ENCODE measurements around the gene CLDN2. TPM values are rescaled to one million over a fixed set of nuclear protein-coding genes. Genes with fewer than 3 reads are reported as not detected.

The CLDN2 gene
- total RNA-seq, 1 donor from 2014 or later, result not detected

GRCh38 chrX:106899841-106900240 lies 20.4 kb upstream of the CLDN2 start:
- DNase-seq (no peak), ATAC-seq (no peak)
- intact Hi-C loops (cut with DNase I), result no loop called here
- no peak for TF ChIP-seq CTCF (IDR thresholded peaks at IDR 0.05)
- no peak overlapping the region for H3K27ac ChIP-seq
- H3K4me3 ChIP-seq, result no peak overlapping the region
- H3K36me3 ChIP-seq, result no peaks in the 10 kb centered on the region
- no peaks in the 10 kb centered on the region for H3K4me1 ChIP-seq
- H3K9me3 ChIP-seq, result no peaks in the 10 kb centered on the region
- H3K27me3 ChIP-seq (ENCODE audit: low read depth), result no peaks in the 10 kb centered on the region

- no peak for TF ChIP-seq CTCF (IDR thresholded peaks at IDR 0.05)
- no peak overlapping the region for H3K27ac ChIP-seq
- DNase-seq (no peak), ATAC-seq (no peak)
- no peaks in the 10 kb centered on the region for H3K27me3 ChIP-seq (ENCODE audit: low read depth)
- no peak overlapping the region for H3K4me3 ChIP-seq
- intact Hi-C loops (cut with DNase I), result no loop called here
- H3K4me1 ChIP-seq, result no peaks in the 10 kb centered on the region
- no peaks in the 10 kb centered on the region for H3K36me3 ChIP-seq
- H3K9me3 ChIP-seq, result no peaks in the 10 kb centered on the region
Observed at GRCh38 chrX:106901341-106901740, 18.9 kb upstream of the CLDN2 start.

- Histone ChIP-seq H3K27me3 (ENCODE audit: low read depth) (no peaks in the 10 kb centered on the region), H3K4me3 (no peak overlapping the region), H3K27ac (no peak overlapping the region), H3K4me1 (no peaks in the 10 kb centered on the region), H3K9me3 (no peaks in the 10 kb centered on the region), H3K36me3 (no peaks in the 10 kb centered on the region)
- ATAC-seq, result no peak
- no peak for TF ChIP-seq CTCF (IDR thresholded peaks at IDR 0.05)
- no peak for DNase-seq
- intact Hi-C loops (cut with DNase I), result no loop called here
Observed at GRCh38 chrX:106901781-106902219, 18.4 kb upstream of the CLDN2 start.

GRCh38 chrX:106902684-106903083 lies 17.5 kb upstream of the CLDN2 start:
- Histone ChIP-seq H3K27ac (no peak overlapping the region), H3K4me3 (no peak overlapping the region), H3K9me3 (no peaks in the 10 kb centered on the region), H3K27me3 (ENCODE audit: low read depth) (no peaks in the 10 kb centered on the region), H3K4me1 (no peaks in the 10 kb centered on the region), H3K36me3 (no peaks in the 10 kb centered on the region)
- DNase-seq (no peak), ATAC-seq (no peak)
- intact Hi-C loops (cut with DNase I), result no loop called here
- no peak for TF ChIP-seq CTCF (IDR thresholded peaks at IDR 0.05)

- Histone ChIP-seq H3K9me3 (no peaks in the 10 kb centered on the region), H3K36me3 (no peaks in the 10 kb centered on the region), H3K27me3 (ENCODE audit: low read depth) (no peaks in the 10 kb centered on the region), H3K4me1 (no peaks in the 10 kb centered on the region), H3K4me3 (no peak within 1 kb of the TSS), H3K27ac (no peak within 1 kb of the TSS)
- intact Hi-C loops (cut with DNase I), result no loop called here
- no peak for ATAC-seq
- no peak for TF ChIP-seq CTCF (IDR thresholded peaks at IDR 0.05)
- DNase-seq, result no peak
Observed at GRCh38 chrX:106903291-106903824, 16.8 kb upstream of the CLDN2 start, which contains the start of gene RIPPLY1. RIPPLY1 (minus strand) TSS chrX:106903341; CDS start chrX:106903287, 54 bp downstream.

Data from lower lobe of right lung (tissue), 2 donors.